DOHH2 (cell line): ENCODE measurements around the gene ACTN4.

Experiments used
- CTCF ChIP-seq: fragments of 200-600 bp; sonication (generic); IDR thresholded peaks from one replicate; pipeline ENCODE4 v1.5.1; 2014; ENCODE audit warnings: antibody characterized with exemption, mild to moderate bottlenecking, low read depth, low read length; ENCODE audit not compliant: poor library complexity, severe bottlenecking
- EZH2phosphoT487 ChIP-seq: fragments of 200-600 bp; sonication (generic); IDR thresholded peaks from 2 replicates; pipeline ENCODE4 v1.6.1; 2017; ENCODE audit warnings: borderline replicate concordance, mild to moderate bottlenecking, antibody characterized with exemption, low read length, moderate library complexity, mixed read lengths

GRCh38 chr19:38678891-38679494 is 31.5 kb downstream of the ACTN4 start:
- TF ChIP-seq CTCF (no peak), EZH2phosphoT487 (no peak)
